NOMO-1 treated with dmso at 0.1 percent for 144 hours (cell line): ENCODE results near the gene TRDN.

Experiments
- DNase-seq: peaks from one replicate; lab custom pipeline; 2025; ENCODE audit not compliant: unreplicated experiment; lab: John Stamatoyannopoulos, UW

TRDN gene

GRCh38 chr6:123193298-123193697, 443.5 kb downstream of the TRDN start:
- DNase-seq = no peak

GRCh38 chr6:123189816-123190215, 446.9 kb downstream of the TRDN start:
- no peak for DNase-seq

GRCh38 chr6:123182998-123183397, 453.8 kb downstream of the TRDN start:
- DNase-seq = no peak

- DNase-seq = no peak
These were observed 460.0 kb downstream of the TRDN start for GRCh38 chr6:123176706-123177105.

GRCh38 chr6:123171341-123172115, 465.2 kb downstream of the TRDN start:
- no peak for DNase-seq

GRCh38 chr6:123169774-123170095, 467.0 kb downstream of the TRDN start:
- DNase-seq = no peak

GRCh38 chr6:123168892-123169773, 467.6 kb downstream of the TRDN start:
- DNase-seq = no peak

GRCh38 chr6:123168466-123168865, 468.3 kb downstream of the TRDN start:
- no peak for DNase-seq
